ENCODE data around the gene AP2B1.

The AP2B1 gene

DNA sequence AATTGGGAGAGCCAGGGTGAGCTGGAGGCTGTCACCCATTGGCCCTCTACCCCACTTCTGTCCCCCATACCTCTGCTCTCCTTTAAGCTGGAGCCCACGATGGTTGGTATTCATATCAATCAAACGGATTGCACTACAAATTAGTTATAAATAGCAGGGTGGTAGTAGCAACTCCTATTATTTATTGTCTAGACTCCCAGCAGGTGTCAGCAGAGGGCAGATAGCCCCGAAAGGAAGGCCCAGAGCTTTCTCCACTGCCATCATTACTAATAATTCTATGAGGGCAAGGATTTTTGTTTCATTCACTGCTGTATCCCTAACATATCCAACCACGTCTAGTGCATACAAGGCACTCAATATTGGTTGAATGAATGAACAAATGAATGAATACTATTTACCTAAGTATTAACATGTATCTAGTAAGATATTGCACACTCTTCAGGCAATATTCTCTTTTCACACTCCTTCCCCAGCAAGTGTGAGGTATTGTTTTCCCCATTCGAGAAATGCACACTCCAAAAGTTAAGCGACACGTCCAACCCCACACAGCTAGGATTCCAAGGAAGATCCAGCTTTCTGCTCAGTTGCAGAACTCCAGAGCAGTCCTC is 179.9 kb downstream of the AP2B1 start:
- DNase-seq (ENCODE audit: low spot score), result no peak

DNA sequence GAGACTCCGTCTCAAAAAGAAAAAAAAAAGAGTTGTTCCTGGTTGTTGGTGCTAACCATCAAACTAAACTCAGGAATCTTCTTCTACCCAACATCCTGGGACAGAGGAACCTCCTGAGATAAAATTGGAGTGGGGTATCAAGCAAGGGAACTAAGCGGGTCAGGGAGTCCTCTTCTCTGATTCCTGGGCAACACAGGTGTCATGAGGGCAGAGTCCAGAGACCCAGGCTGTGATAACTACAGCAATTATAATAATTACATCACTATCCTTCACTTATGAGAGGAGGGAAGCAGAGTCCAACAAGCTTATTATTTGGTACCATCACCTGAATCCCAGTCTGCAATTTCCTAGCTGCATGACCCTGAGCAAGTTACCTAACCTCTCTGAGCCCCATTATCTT is 181.7 kb downstream of the AP2B1 start:
- Histone ChIP-seq H3K4me3 (no peak overlapping the region), H3K27ac (no peak overlapping the region)
- TF ChIP-seq, protein P1, sequence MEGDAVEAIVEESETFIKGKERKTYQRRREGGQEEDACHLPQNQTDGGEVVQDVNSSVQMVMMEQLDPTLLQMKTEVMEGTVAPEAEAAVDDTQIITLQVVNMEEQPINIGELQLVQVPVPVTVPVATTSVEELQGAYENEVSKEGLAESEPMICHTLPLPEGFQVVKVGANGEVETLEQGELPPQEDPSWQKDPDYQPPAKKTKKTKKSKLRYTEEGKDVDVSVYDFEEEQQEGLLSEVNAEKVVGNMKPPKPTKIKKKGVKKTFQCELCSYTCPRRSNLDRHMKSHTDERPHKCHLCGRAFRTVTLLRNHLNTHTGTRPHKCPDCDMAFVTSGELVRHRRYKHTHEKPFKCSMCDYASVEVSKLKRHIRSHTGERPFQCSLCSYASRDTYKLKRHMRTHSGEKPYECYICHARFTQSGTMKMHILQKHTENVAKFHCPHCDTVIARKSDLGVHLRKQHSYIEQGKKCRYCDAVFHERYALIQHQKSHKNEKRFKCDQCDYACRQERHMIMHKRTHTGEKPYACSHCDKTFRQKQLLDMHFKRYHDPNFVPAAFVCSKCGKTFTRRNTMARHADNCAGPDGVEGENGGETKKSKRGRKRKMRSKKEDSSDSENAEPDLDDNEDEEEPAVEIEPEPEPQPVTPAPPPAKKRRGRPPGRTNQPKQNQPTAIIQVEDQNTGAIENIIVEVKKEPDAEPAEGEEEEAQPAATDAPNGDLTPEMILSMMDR (IDR thresholded peaks at IDR 0.05), result no peak
- no peak for DNase-seq (ENCODE audit: low spot score)

More for the DNA sequence above, 179.9 kb downstream of the AP2B1 start:
- no peak overlapping the region for H3K27ac ChIP-seq
- H3K4me3 ChIP-seq, result no peak overlapping the region
- TF ChIP-seq, protein P1 (IDR thresholded peaks at IDR 0.05), result peak; percentile 19

DNA sequence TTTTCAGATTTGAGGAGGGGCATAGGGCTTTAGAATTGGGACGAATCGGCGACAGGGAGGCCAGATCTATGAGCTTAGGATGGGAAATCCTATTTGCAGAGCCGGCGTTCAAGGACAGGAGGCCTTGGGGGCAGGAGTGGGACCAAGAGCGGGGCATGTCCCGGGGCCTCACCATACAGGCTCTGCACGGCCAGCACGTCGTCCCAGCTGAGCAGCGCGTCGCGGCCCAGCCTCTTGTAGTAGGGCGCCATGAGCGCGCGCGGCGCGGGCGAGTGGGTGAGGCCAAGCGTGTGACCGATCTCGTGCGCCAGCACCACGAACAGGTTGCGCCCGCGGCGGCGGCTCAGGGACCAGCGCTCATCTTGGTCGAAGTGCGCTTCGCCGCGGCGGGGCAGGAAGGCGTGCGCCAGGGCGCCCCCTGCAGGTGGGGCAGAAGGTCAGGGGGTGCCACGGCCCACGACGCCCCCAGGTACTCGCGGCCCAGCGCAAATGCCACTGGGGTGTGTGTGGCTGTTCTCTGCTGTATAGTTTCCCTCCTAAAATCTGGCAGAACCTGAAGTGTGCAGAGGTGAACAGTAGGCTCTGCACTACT is 182.9 kb downstream of the AP2B1 start:
- H3K27ac ChIP-seq, result no peak overlapping the region
- TF ChIP-seq, protein P1 (IDR thresholded peaks at IDR 0.05), result no peak
- no peak overlapping the region for H3K4me3 ChIP-seq
- no peak for DNase-seq (ENCODE audit: low spot score)

DNA sequence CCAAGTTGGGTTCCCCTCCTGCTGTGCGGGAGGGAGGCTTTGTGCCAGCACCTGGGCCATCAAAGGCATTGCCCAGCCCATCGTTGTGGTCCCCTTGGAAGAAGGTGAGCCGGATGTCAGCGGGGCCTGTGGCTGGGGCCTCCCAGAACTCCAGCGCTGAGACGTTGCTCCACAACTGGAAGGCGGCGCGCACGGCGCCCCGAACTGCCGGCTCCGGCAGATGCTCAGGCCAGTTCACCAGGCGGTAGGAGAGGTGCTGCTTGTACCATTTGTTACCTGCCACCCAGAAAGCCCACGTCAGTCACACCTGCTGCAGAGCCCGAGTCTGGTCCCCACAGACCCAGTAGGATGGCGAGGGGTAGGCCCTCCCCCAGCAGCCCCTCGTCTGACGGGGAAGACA is 186.0 kb downstream of the AP2B1 start:
- TF ChIP-seq, protein P1 (IDR thresholded peaks at IDR 0.05), result no peak
- DNase-seq (ENCODE audit: low spot score), result no peak
- Histone ChIP-seq H3K27ac (peak overlapping the region; percentile 86 to 95), H3K4me3 (no peak overlapping the region)

DNA sequence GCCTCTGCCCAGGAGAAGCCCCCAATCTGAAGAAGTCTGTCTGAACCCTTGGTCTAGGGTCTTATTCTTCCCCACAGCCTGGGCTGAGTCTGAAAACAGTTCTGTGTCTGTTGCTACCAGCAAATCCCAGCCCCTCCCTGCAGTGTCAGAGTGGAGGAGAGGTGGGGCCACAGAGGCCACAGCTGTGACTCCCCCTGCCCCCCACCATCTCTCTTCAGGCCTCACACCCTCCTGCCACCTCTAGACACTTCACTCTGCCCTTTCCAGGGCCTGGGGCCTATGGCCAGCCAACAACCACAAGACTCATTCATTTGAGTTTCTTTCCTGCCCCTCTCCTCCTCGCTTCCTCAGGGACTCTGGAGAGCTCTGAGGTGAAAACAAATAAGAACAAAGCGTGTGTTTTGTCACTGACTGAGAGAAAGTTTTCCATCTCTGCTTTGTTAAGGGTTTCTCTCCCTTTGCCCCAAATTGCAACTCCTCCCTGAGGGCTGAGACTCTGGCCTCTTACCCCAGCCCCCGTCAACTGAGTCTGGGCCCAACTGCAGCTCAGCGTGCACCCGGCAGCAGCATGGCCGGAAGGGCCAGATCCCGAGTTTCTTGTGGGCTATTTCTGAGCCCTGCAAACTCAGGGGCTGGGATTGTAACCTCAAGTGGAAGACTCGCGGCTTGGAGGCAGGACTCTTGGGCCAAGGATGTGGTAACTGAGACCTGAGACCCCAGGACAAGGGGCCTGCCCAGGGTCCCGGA is 186.7 kb downstream of the AP2B1 start:
- no peak for DNase-seq (ENCODE audit: low spot score)
- Histone ChIP-seq H3K4me3 (no peak overlapping the region), H3K27ac (peak overlapping the region; percentile 86 to 95)
- TF ChIP-seq, protein P1 (IDR thresholded peaks at IDR 0.05), result no peak

DNA sequence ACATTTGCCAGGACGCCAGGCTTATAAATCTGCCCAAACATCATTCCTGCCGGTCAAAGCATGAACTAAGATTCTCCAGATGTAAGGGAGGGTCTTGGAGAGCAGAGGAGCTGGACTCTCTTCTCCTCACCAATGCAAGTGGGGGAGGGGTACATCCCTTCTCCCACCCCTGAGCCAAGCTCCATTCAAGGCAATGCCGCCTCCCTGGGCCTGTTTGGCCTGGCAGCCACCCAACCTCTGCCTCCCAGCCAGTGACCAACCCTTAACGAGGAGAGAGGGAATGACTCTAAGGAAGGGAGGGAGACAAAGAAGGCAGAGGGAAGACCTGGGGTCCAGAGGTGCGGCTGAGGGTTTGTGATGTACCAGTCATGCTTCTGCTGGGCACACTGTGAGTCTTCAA is 187.4 kb downstream of the AP2B1 start:
- no peak for DNase-seq (ENCODE audit: low spot score)
- H3K4me3 ChIP-seq, result peak overlapping the region; percentile 52
- peak overlapping the region; percentile 86 to 95 for H3K27ac ChIP-seq
- TF ChIP-seq, protein P1 (IDR thresholded peaks at IDR 0.05), result no peak

All from coronary artery (tissue), 2 donors.